ENCODE measurements around the gene RNF157. TPM values are rescaled to one million over a fixed set of nuclear protein-coding genes. Genes with fewer than 3 reads are reported as not detected.
"Not testable (repeated sequence)": the region's sequence is repeated elsewhere in the genome, so short reads cannot be mapped to it uniquely, and the experiment has no call there.

RNF157 gene
- total and polyA plus RNA-seq, 8 donors = 0.79 to 11.1 (median 8.2) TPM

DNA sequence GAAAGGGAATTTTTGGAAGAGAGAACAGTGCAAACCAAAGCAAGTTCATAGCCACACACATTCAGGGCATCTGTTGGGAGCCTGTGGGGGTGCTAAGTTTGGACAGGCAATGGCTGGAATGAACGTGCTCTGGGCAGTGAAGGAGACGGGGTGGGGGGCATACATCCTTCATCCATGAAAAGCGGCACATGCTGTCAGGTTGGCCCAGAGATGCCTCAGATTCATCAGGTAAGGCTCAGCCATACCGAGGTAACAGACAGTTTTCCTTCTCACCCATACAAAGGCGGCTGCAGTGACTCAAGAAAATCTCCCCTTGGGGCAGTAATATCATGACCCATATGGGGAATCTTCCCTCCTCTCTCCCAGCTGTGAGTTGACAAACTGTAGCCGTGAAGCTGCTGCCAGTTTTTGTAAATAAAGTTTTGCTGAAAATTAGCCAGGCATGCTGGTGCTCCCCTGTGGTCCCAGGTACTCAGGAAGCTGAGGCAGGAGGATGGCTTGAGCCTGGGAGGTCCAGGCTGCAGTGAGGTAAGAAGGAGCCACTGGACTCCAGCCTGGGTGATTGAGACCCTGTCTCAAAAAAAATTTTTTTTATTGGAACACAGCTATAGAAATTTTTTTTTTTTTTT is 15.6 kb upstream of the RNF157 start:
- intact Hi-C loops (cut with DNase I) = no loop called here
- Histone ChIP-seq H3K4me1 (peaks cover 0 to 47% of the 10 kb centered on the region in 2 donors), H3K27me3 (no peaks in the 10 kb centered on the region), H3K4me3 (no peak overlapping the region), H3K36me3 (no peaks in the 10 kb centered on the region), H3K9me3 (no peaks in the 10 kb centered on the region), H3K27ac (no peak overlapping the region)
- TF ChIP-seq, protein P1, sequence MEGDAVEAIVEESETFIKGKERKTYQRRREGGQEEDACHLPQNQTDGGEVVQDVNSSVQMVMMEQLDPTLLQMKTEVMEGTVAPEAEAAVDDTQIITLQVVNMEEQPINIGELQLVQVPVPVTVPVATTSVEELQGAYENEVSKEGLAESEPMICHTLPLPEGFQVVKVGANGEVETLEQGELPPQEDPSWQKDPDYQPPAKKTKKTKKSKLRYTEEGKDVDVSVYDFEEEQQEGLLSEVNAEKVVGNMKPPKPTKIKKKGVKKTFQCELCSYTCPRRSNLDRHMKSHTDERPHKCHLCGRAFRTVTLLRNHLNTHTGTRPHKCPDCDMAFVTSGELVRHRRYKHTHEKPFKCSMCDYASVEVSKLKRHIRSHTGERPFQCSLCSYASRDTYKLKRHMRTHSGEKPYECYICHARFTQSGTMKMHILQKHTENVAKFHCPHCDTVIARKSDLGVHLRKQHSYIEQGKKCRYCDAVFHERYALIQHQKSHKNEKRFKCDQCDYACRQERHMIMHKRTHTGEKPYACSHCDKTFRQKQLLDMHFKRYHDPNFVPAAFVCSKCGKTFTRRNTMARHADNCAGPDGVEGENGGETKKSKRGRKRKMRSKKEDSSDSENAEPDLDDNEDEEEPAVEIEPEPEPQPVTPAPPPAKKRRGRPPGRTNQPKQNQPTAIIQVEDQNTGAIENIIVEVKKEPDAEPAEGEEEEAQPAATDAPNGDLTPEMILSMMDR (IDR thresholded peaks at IDR 0.05) = no peak
- ATAC-seq (no peak), DNase-seq (no peak)

DNA sequence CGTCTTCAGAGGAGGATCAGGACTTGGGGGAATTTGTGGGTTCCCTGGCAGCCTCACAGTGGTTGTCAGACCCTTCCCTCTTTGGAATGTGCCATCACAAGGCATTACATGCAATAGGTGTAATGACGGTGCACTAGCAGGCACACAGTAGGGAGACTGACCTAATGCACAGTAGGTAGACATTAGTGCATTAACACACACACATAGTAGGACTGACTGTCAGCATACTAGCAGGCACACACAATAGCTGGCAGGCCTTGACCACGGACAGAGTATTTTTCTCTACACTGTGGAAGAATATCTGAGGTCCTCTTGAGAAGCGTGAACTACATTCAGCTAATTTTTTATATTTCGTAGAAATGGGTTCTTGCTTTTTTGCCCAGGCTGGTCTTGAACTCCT is 14.0 kb upstream of the RNF157 start:
- DNase-seq (no peak), ATAC-seq (no peak)
- Histone ChIP-seq H3K27ac (no peak overlapping the region), H3K4me3 (no peak overlapping the region), H3K27me3 (no peaks in the 10 kb centered on the region), H3K9me3 (no peaks in the 10 kb centered on the region), H3K36me3 (no peaks in the 10 kb centered on the region), H3K4me1 (peaks cover 0 to 38% of the 10 kb centered on the region in 2 donors)
- intact Hi-C loops (cut with DNase I) = no loop called here
- TF ChIP-seq, protein P1 (IDR thresholded peaks at IDR 0.05) = no peak

GRCh38 chr17:76253841-76254240 is 13.5 kb upstream of the RNF157 start:
- TF ChIP-seq, protein P1 (IDR thresholded peaks at IDR 0.05) = no peak
- intact Hi-C loops (cut with DNase I) = no loop called here
- ATAC-seq = no peak
- Histone ChIP-seq H3K36me3 (no peaks in the 10 kb centered on the region), H3K27me3 (no peaks in the 10 kb centered on the region), H3K9me3 (no peaks in the 10 kb centered on the region), H3K4me3 (no peak overlapping the region), H3K27ac (no peak overlapping the region), H3K4me1 (peaks cover 0 to 37% of the 10 kb centered on the region in 2 donors)
- DNase-seq = no peak

- H3K27me3 ChIP-seq; ATAC-seq; intact Hi-C loops (cut with DNase I); H3K36me3 ChIP-seq; H3K4me3 ChIP-seq; DNase-seq; H3K9me3 ChIP-seq: not testable (repeated sequence)
- peaks cover 0 to 39% of the 10 kb centered on the region in 2 donors for H3K4me1 ChIP-seq
- H3K27ac ChIP-seq = peak overlapping the region; percentile 71 to 91
Observed at GRCh38 chr17:76252967-76253766, 12.9 kb upstream of the RNF157 start.

GRCh38 chr17:76252040-76252954 is 12.0 kb upstream of the RNF157 start:
- peak; percentile 90 for ATAC-seq
- TF ChIP-seq, protein P1 (IDR thresholded peaks at IDR 0.05) = no peak
- peak overlapping the region; percentile 71 to 91 for H3K27ac ChIP-seq

More at GRCh38 chr17:76252040-76252954, 12.0 kb upstream of the RNF157 start:
- Histone ChIP-seq H3K4me1 (peaks cover 0 to 47% of the 10 kb centered on the region in 2 donors), H3K4me3 (no peak overlapping the region), H3K27me3 (no peaks in the 10 kb centered on the region), H3K36me3 (no peaks in the 10 kb centered on the region), H3K9me3 (no peaks in the 10 kb centered on the region)
- peak in 2 of 4 donors; percentile 75 to 82 for DNase-seq
- intact Hi-C loops (cut with DNase I) = no loop called here
